HT1080 (cell line): ENCODE data around the gene ALG14. TPM values are rescaled to one million over a fixed set of nuclear protein-coding genes. Genes with fewer than 3 reads are reported as not detected.
"Not testable (repeated sequence)": the region's sequence is repeated elsewhere in the genome, so short reads cannot be mapped to it uniquely, and the experiment has no call there.

Experiments used
- DNase-seq: peaks from one replicate; pipeline ENCODE4 v3.0.0-alpha.2; 2015; ENCODE audit warnings: low read depth
- total RNA-seq: library from RNA; depleted of rRNA; stranded (reverse); fragments of >200 nt; shearing (Covaris generic); gene quantifications from 2 replicates; pipeline ENCODE4 v1.2.3, GENCODE V29; 2014

ALG14 gene
- total RNA-seq, 1 experiment from 2014 or later, result 7.1 TPM

- DNase-seq, result peak; percentile 78
These were observed 29.4 kb downstream of the ALG14 start for GRCh38 chr1:95043141-95043980.

- no peak for DNase-seq
These were observed 30.5 kb downstream of the ALG14 start for GRCh38 chr1:95042286-95042685.

GRCh38 chr1:95041491-95042165, 31.1 kb downstream of the ALG14 start:
- DNase-seq, result peak; percentile 72

- no peak for DNase-seq
These were observed 32.7 kb downstream of the ALG14 start for GRCh38 chr1:95040032-95040525.

GRCh38 chr1:95039360-95040031, 33.3 kb downstream of the ALG14 start:
- peak; percentile 61 for DNase-seq

- DNase-seq, result peak; percentile 94
These were observed 37.2 kb downstream of the ALG14 start for GRCh38 chr1:95035536-95035935.

GRCh38 chr1:95034506-95034905, 38.2 kb downstream of the ALG14 start:
- DNase-seq, result peak; percentile 70

- peak; percentile 50 for DNase-seq
These were observed 38.9 kb downstream of the ALG14 start for GRCh38 chr1:95033843-95034242.

GRCh38 chr1:95029532-95029931, 43.2 kb downstream of the ALG14 start:
- no peak for DNase-seq

GRCh38 chr1:95028954-95029353, 43.8 kb downstream of the ALG14 start:
- DNase-seq, result no peak

GRCh38 chr1:95027046-95027445, 45.7 kb downstream of the ALG14 start:
- no peak for DNase-seq

- peak; percentile 80 for DNase-seq
These were observed 49.2 kb downstream of the ALG14 start for GRCh38 chr1:95023399-95024043.

GRCh38 chr1:95022644-95022926, 50.2 kb downstream of the ALG14 start:
- DNase-seq, result no peak

- DNase-seq, result no peak
These were observed 50.7 kb downstream of the ALG14 start for GRCh38 chr1:95021805-95022643.

- no peak for DNase-seq
These were observed 51.6 kb downstream of the ALG14 start for GRCh38 chr1:95021119-95021518.

GRCh38 chr1:95019466-95019865, 53.3 kb downstream of the ALG14 start:
- DNase-seq, result not testable (repeated sequence)

GRCh38 chr1:95018602-95019369, 54.0 kb downstream of the ALG14 start:
- peak; percentile 61 for DNase-seq

GRCh38 chr1:95017775-95018174, 55.0 kb downstream of the ALG14 start:
- no peak for DNase-seq

GRCh38 chr1:95015076-95015475, 57.7 kb downstream of the ALG14 start:
- DNase-seq, result no peak
